ENCODE data around the gene CGAS. TPM values are rescaled to one million over a fixed set of nuclear protein-coding genes. Genes with fewer than 3 reads are reported as not detected.

CGAS gene
- total RNA-seq, 2 donors from 2014 or later: 3.1 to 3.4 TPM

- no peaks in the 10 kb centered on the region for H3K9me3 ChIP-seq
- no peak overlapping the region for H3K4me3 ChIP-seq
- H3K27ac ChIP-seq: no peak overlapping the region
- no peaks in the 10 kb centered on the region for H3K4me1 ChIP-seq (replicated peaks)
- DNase-seq (ENCODE audit: low spot score): no peak
- intact Hi-C loops (cut with DNase I): no loop called here
- TF ChIP-seq POLR2A (IDR thresholded peaks at IDR 0.05) (no peak), POLR2AphosphoS5 (IDR thresholded peaks at IDR 0.05) (no peak), CTCF (IDR thresholded peaks at IDR 0.05) (no peak)
- WGBS: 89% methylated on average over 12 of the region's 12 CpGs
- peaks cover 0 to 9% of the 10 kb centered on the region in 2 donors for H3K36me3 ChIP-seq
- H3K27me3 ChIP-seq (replicated peaks; ENCODE audit: insufficient read depth): no peaks in the 10 kb centered on the region
Observed at GRCh38 chr6:73481969-73482368, 29.9 kb upstream of the CGAS start.

GRCh38 chr6:73477407-73477806 is 25.3 kb upstream of the CGAS start:
- Histone ChIP-seq H3K4me3 (no peak overlapping the region), H3K27ac (no peak overlapping the region), H3K9me3 (no peaks in the 10 kb centered on the region), H3K36me3 (peaks cover 7 to 14% of the 10 kb centered on the region in 2 donors), H3K27me3 (replicated peaks; ENCODE audit: insufficient read depth) (no peaks in the 10 kb centered on the region), H3K4me1 (replicated peaks) (no peaks in the 10 kb centered on the region)
- intact Hi-C loops (cut with DNase I): no loop called here
- WGBS: 91% methylated on average over 4 of the region's 4 CpGs
- TF ChIP-seq POLR2AphosphoS5 (IDR thresholded peaks at IDR 0.05): no peak
- TF ChIP-seq CTCF (IDR thresholded peaks at IDR 0.05): no peak
- TF ChIP-seq POLR2A (IDR thresholded peaks at IDR 0.05): no peak
- DNase-seq (ENCODE audit: low spot score): no peak

GRCh38 chr6:73476723-73477122 is 24.6 kb upstream of the CGAS start:
- TF ChIP-seq POLR2A (IDR thresholded peaks at IDR 0.05): no peak
- TF ChIP-seq POLR2AphosphoS5 (IDR thresholded peaks at IDR 0.05): no peak
- no peak for TF ChIP-seq CTCF (IDR thresholded peaks at IDR 0.05)
- Histone ChIP-seq H3K27ac (no peak overlapping the region), H3K36me3 (peaks cover 7 to 8% of the 10 kb centered on the region in 2 donors), H3K9me3 (no peaks in the 10 kb centered on the region), H3K4me1 (replicated peaks) (no peaks in the 10 kb centered on the region), H3K27me3 (replicated peaks; ENCODE audit: insufficient read depth) (no peaks in the 10 kb centered on the region), H3K4me3 (no peak overlapping the region)
- intact Hi-C loops (cut with DNase I): no loop called here
- WGBS: 96% methylated on average over 10 of the region's 10 CpGs
- no peak for DNase-seq (ENCODE audit: low spot score)

DNA sequence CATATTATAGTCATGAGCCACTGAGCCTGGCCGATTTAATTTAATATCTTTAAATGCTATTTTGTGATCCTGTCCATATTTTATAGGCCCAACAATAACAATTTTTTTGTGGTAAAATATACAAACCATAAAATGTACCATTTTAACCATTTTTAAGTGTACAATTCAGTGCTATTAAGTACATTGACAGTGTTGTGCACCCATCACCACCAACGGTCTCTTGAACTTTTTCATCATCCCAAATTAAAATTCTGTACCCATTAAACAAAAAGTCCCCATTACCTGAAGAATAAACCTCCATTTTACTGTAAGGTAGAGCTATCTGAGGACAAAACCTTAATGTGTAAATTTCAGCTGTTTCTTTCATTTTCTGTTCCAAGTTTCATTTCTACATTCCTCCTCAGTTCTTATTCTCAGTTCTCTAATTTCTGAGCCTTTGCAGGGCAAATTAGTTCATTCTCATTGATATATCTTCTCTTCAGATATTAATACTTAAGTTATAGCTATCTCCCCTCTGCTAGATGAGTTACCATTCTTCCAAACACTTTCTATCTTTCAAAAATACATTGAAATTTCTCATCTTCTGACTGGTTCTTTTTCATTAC is 19.7 kb upstream of the CGAS start:
- H3K36me3 ChIP-seq: peaks cover 5 to 7% of the 10 kb centered on the region in 2 donors
- TF ChIP-seq POLR2AphosphoS5 (IDR thresholded peaks at IDR 0.05) (no peak), POLR2A (IDR thresholded peaks at IDR 0.05) (no peak), CTCF (IDR thresholded peaks at IDR 0.05) (no peak)
- H3K4me1 ChIP-seq (replicated peaks): no peaks in the 10 kb centered on the region
- WGBS: 76% methylated on average over 2 of the region's 2 CpGs
- intact Hi-C loops (cut with DNase I): no loop called here
- no peaks in the 10 kb centered on the region for H3K27me3 ChIP-seq (replicated peaks; ENCODE audit: insufficient read depth)
- DNase-seq (ENCODE audit: low spot score): no peak
- H3K27ac ChIP-seq: no peak overlapping the region
- H3K9me3 ChIP-seq: no peaks in the 10 kb centered on the region
- H3K4me3 ChIP-seq: no peak overlapping the region
